Ishikawa (cell line): ENCODE data around the gene PCDHA8.
"Not testable (repeated sequence)": the region's sequence is repeated elsewhere in the genome, so short reads cannot be mapped to it uniquely, and the experiment has no call there.

Source experiments
- CEBPB ChIP-seq: IDR thresholded peaks from 2 replicates; pipeline ENCODE4 v1.6.1; 2012
- CREB1 ChIP-seq: IDR thresholded peaks from 2 replicates; pipeline ENCODE4 v1.6.1; 2012; ENCODE audit warnings: low read depth
- EGR1 ChIP-seq: IDR thresholded peaks from 2 replicates; pipeline ENCODE4 v1.6.1; 2012
- EP300 ChIP-seq: IDR thresholded peaks from 2 replicates; pipeline ENCODE4 v1.6.1; 2012; ENCODE audit warnings: borderline replicate concordance
- FOXM1 ChIP-seq: IDR thresholded peaks from 2 replicates; pipeline ENCODE4 v1.6.1; 2012; ENCODE audit warnings: low read depth, borderline replicate concordance
- MAX ChIP-seq: IDR thresholded peaks from 2 replicates; pipeline ENCODE4 v1.6.1; 2012
- NFIC ChIP-seq: IDR thresholded peaks from 2 replicates; pipeline ENCODE4 v1.6.1; 2012
- RAD21 ChIP-seq: IDR thresholded peaks from 2 replicates; pipeline ENCODE4 v1.6.1; 2012; ENCODE audit warnings: low read depth
- TAF1 ChIP-seq: IDR thresholded peaks from 2 replicates; pipeline ENCODE4 v1.6.1; 2012; ENCODE audit warnings: low read depth, mild to moderate bottlenecking
- TCF12 ChIP-seq: IDR thresholded peaks from 2 replicates; pipeline ENCODE4 v1.6.1; 2012; ENCODE audit warnings: low read depth
- TEAD4 ChIP-seq: IDR thresholded peaks from 2 replicates; pipeline ENCODE4 v1.6.1; 2012
- USF1 ChIP-seq: IDR thresholded peaks from 2 replicates; pipeline ENCODE4 v1.6.1; 2012
- YY1 ChIP-seq: IDR thresholded peaks from 2 replicates; pipeline ENCODE4 v1.6.1; 2012; ENCODE audit warnings: low read depth
- ZBTB7A ChIP-seq: IDR thresholded peaks from 2 replicates; pipeline ENCODE4 v1.6.1; 2012; ENCODE audit warnings: low read depth
- TF ChIP-seq, protein P1 (sequence below): IDR thresholded peaks from 2 replicates; pipeline ENCODE4 v1.6.1; 2012; ENCODE audit warnings: low read depth, mild to moderate bottlenecking

PCDHA8 gene

DNA sequence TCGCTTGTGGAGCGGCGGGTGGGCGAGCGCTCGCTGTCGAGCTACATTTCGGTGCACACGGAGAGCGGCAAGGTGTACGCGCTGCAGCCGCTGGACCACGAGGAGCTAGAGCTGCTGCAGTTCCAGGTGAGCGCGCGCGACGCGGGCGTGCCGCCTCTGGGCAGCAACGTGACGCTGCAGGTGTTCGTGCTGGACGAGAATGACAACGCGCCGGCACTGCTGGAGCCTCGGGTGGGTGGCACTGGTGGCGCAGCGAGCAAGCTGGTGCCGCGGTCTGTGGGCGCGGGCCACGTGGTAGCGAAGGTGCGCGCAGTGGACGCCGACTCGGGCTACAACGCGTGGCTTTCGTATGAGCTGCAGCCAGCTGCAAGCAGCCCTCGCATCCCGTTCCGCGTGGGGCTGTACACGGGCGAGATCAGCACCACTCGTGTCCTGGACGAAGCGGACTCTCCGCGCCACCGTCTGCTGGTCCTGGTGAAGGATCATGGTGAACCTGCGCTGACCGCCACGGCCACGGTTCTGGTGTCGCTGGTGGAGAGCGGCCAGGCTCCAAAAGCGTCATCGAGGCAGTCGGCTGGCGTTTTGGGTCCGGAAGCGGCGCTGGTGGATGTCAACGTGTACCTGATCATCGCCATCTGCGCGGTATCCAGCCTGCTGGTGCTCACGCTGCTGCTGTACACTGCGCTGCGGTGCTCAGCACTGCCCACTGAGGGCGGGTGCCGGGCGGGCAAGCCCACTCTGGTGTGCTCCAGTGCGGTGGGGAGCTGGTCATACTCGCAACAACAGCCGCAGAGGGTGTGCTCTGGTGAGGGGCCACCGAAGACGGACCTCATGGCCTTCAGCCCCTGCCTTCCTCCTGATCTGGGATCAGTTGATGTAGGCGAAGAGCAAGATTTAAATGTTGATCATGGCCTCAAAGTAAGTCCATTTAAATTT is 2.1 kb downstream of the PCDHA8 start:
- TF ChIP-seq NFIC (no peak), EP300 (no peak), MAX (no peak), RAD21 (no peak), ZBTB7A (no peak), TAF1 (no peak), CREB1 (no peak), YY1 (no peak), TEAD4 (no peak), TCF12 (no peak), EGR1 (no peak), USF1 (no peak), CEBPB (no peak), FOXM1 (no peak)
- TF ChIP-seq, protein P1, sequence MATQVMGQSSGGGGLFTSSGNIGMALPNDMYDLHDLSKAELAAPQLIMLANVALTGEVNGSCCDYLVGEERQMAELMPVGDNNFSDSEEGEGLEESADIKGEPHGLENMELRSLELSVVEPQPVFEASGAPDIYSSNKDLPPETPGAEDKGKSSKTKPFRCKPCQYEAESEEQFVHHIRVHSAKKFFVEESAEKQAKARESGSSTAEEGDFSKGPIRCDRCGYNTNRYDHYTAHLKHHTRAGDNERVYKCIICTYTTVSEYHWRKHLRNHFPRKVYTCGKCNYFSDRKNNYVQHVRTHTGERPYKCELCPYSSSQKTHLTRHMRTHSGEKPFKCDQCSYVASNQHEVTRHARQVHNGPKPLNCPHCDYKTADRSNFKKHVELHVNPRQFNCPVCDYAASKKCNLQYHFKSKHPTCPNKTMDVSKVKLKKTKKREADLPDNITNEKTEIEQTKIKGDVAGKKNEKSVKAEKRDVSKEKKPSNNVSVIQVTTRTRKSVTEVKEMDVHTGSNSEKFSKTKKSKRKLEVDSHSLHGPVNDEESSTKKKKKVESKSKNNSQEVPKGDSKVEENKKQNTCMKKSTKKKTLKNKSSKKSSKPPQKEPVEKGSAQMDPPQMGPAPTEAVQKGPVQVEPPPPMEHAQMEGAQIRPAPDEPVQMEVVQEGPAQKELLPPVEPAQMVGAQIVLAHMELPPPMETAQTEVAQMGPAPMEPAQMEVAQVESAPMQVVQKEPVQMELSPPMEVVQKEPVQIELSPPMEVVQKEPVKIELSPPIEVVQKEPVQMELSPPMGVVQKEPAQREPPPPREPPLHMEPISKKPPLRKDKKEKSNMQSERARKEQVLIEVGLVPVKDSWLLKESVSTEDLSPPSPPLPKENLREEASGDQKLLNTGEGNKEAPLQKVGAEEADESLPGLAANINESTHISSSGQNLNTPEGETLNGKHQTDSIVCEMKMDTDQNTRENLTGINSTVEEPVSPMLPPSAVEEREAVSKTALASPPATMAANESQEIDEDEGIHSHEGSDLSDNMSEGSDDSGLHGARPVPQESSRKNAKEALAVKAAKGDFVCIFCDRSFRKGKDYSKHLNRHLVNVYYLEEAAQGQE: no peak

GRCh38 chr5:140848139-140849102 is 7.4 kb downstream of the PCDHA8 start, which contains the start of gene PCDHA9:
PCDHA9 (plus strand) TSS chr5:140848382; CDS start chr5:140848496, 114 bp downstream.
- TF ChIP-seq ZBTB7A, YY1: not testable (repeated sequence)
- TF ChIP-seq, protein P1: not testable (repeated sequence)

DNA sequence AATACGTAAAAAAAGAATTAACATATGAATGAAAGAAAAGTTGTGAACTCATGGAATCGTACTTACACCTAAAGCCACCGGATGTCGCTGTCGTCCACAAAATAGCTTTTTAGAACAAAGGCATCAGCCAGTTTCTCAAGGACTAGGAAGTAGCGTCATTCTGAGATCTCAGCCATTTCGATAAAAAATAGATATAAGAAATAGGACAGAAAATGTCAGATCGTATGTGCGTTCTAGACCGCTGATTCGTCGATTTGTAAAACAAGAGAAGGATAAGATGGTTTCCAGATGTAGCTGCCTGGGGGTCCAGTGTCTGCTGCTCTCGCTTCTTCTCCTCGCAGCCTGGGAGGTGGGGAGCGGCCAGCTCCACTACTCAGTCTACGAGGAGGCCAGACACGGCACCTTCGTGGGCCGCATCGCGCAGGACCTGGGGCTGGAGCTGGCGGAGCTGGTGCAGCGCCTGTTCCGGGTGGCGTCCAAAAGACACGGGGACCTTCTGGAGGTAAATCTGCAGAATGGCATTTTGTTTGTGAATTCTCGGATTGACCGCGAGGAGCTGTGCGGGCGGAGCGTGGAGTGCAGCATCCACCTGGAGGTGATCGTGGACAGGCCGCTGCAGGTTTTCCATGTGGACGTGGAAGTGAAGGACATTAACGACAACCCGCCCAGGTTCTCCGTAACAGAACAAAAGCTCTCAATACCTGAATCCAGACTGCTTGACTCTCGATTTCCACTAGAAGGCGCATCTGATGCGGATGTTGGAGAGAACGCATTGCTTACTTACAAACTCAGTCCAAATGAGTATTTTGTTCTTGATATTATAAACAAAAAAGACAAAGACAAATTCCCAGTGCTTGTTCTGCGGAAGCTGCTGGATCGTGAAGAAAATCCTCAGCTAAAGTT is 15.0 kb downstream of the PCDHA8 start, which contains the start of gene PCDHA10:
Gene PCDHA10 (plus strand): TSS at position 126 of the 903 bp plus-strand sequence. CDS start 152 bp downstream, at position 278.
- TF ChIP-seq CEBPB (no peak), RAD21 (peak; percentile 30; the same call in 1 of the 2 replicates), TEAD4 (no peak), YY1 (no peak), TAF1 (no peak)

- TF ChIP-seq EP300: no peak
- no peak for TF ChIP-seq ZBTB7A
- no peak for TF ChIP-seq MAX
- no peak for TF ChIP-seq YY1
- TF ChIP-seq EGR1: no peak
- no peak for TF ChIP-seq RAD21
- TF ChIP-seq, protein P1: no peak
- no peak for TF ChIP-seq NFIC
- no peak for TF ChIP-seq CEBPB
- TF ChIP-seq TCF12: no peak
- no peak for TF ChIP-seq TAF1
- no peak for TF ChIP-seq FOXM1
- TF ChIP-seq CREB1: no peak
- no peak for TF ChIP-seq TEAD4
- no peak for TF ChIP-seq USF1
These were observed 16.4 kb downstream of the PCDHA8 start for GRCh38 chr5:140857177-140857986.
